GM19468 (cell line): Measurements from ENCODE around the gene BTBD16.

Experiments
- ATAC-seq: cut with Tn5 transposase; IDR thresholded peaks from one replicate; pipeline ENCODE4 v1.9.1; 2021; ENCODE audit warnings: mild to moderate bottlenecking, moderate library complexity, moderate number of reproducible peaks; ENCODE audit not compliant: unreplicated experiment; ENCODE audit errors: extremely low read depth

BTBD16 gene

GRCh38 chr10:122307669-122308416 is 36.7 kb downstream of the BTBD16 start:
- ATAC-seq, result no peak

DNA sequence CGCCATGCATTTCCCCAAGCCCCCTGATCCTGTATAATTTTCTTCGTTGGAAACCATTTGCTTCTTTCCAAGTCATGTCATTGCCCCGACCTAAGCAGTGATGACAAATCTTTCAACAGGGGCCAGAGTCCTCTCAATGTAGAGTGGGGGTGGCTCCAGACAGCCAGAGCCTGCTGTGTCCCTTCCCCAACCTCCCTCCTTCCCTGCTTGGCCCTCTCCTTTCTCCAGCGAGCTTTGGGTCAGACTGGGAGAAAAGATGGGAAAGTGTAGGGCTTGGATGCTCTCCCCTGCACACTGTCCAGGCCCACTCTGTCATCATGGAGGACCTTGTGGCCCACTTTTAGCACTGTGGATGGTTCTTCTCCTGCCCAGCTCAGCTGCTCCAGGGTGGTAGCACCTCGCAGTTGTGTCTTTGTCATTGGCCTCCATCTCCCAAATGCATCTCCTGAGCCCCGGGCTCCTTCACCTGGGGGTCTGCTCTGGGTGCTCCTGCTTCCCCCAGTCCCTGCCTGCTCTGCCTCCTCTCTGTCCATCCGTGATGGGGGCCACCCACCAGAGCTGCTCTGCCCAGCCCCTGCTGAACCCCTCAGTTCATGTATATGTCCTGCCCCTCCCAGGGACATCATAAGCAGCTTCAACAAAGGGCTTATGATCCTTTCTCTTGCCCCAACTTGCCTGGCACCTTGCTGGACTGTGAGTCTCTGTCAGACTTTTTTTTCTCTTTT is 37.5 kb downstream of the BTBD16 start:
- no peak for ATAC-seq

DNA sequence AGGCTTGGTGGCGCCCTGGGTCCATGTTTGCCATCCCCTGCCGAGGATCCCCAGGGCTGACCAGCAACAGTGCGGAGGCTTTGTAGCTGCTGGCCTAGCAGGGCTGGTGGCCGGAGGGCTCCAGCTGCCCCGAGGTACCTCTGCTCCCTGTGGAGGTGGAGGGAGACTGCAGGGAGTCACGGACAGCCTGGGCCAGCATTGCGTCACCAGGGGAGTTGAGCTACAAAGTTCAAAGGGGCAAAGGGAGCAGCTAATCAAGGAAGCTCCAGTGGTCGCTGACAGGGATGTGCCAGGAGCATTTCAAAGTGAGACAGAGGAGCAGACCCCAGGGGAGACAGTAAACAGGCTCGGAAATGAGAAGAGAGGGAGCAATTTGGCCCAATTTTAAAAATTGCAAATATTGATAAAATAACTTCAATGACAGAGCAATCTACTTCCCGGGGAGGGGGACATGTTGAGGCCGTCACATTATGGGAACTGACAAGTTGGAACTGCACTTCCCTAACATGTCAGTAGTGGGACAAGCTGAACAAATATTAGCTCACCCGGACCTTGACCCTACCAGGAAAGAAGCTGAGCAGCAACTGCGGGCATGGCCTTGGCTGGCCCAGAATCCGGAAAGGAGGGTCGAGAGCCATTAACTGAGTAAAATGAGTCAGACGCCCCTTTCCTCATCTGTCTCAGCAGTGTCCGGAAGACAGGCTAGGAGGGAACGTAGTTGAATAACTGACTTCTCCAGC is 39.4 kb downstream of the BTBD16 start:
- ATAC-seq, result no peak

- ATAC-seq, result no peak
These were observed 39.9 kb downstream of the BTBD16 start for GRCh38 chr10:122311051-122311410.

DNA sequence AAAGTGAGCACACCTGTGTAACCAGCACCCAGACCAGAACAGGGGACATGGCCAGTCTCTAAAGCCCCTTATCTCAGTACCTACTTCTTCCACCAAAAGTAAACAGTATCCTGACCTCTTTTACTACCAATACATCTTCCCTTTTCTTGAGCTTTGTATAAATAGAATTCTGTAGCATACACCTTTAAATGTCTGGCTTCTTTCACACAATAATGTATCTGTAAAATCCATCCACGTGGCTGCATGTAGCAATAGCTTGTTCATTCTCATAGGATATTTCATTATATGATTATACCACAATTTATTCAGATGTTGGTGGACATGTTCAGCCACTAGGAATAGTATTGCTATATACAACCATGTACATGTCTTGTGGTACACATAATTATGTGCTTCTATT is 40.6 kb downstream of the BTBD16 start:
- no peak for ATAC-seq

- no peak for ATAC-seq
These were observed 45.3 kb downstream of the BTBD16 start for GRCh38 chr10:122316224-122316884.

DNA sequence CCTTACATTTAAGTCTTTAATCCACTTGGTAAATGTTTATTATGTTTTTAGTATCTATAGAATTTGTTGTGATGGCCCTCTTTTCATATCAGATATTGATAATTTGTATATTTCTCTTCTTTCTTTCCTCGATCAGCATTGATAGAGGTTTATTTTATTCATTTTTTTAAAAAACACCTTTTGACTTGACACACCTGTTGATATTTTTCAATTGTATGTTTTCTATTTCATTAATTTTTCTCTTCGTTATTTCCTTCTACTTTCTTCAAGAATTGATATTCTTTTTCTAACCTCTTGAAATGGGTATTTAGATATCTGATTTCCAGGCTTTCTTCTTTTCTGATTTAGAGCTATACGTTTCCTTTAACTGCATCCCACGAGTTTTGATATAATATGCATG is 50.9 kb downstream of the BTBD16 start:
- ATAC-seq, result no peak

DNA sequence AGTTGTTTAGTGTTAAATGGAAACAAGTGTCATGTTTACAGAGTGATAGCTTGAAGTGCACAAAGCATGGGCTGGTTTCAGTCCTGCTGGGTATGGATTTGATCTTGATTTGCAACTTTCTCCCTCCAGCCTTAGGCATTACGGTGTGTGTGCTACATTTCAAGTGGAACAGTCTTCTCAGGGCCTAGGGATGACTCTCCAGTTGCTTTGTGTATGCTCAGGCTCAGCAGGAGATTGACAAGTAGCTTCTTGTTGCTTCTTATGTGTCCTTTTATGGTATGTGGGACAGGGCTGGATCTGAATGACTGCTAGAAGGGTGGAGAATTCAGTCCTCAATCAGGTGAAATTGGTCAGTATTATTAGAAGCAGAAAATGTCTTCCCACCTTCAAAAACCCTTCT is 52.1 kb downstream of the BTBD16 start:
- ATAC-seq, result no peak

DNA sequence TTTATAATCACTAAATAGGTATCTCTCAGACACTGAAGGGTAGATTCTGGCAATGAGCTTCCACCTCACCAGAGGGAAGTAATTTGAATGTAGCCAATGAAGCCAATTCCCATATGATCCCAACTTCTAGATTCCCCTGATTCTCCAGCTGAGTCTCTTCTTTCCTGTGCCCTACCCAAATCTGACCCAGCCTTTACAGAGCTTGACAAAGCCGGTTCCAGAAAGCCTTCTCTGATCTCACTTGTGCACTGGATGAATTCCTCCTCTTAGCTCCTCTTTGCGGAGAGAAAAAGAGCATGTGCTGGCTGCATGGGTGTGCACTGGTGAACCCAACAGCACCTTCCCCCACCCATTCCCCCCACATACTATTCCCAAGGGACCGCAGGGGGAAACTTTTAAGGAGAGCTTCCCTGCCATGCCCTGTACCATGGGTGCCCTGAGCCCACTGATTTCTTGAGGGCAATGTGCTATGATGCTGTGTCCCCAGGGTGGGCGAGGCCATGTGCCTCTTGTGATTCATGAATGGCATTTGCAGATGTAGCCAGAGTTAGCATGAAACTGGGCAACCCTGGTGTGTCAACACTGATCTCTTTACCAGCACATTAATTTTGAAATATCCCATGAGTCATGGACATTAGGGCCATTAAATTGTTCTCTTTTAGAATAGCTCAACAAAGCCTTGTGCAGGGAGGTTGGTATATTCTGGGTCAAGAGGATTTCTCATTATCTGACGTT is 53.0 kb downstream of the BTBD16 start:
- ATAC-seq, result no peak

- no peak for ATAC-seq
These were observed 54.1 kb downstream of the BTBD16 start for GRCh38 chr10:122325235-122325634.

GRCh38 chr10:122326385-122326784 is 55.3 kb downstream of the BTBD16 start:
- no peak for ATAC-seq

- ATAC-seq, result no peak
These were observed 55.7 kb downstream of the BTBD16 start for GRCh38 chr10:122326806-122327205.

- ATAC-seq, result no peak
These were observed 56.4 kb downstream of the BTBD16 start for GRCh38 chr10:122327237-122328206.

GRCh38 chr10:122328676-122329075 is 57.6 kb downstream of the BTBD16 start:
- ATAC-seq, result no peak

- ATAC-seq, result no peak
These were observed 58.3 kb downstream of the BTBD16 start for GRCh38 chr10:122329416-122329815.

DNA sequence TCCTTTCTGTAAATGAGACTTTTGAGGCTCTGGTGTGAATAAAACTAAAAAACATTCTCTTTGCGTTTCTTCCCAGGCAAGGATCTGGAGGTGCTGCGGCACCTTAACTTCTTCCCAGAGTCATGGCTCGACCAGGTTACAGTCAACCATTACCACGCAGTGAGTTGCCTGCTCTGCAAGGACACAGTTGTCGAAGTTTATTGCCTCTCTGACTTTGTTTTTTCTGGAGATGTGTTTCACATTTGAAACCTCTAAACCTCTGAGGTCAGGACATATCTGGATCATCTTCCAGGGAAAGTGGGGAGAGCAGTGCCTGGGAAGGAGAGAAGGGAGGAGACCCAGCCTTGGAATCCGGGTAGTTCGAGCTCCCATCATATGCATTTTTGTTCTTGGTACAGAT is 60.0 kb downstream of the BTBD16 start:
- ATAC-seq, result no peak

GRCh38 chr10:122331615-122332446 is 60.7 kb downstream of the BTBD16 start:
- ATAC-seq, result no peak

DNA sequence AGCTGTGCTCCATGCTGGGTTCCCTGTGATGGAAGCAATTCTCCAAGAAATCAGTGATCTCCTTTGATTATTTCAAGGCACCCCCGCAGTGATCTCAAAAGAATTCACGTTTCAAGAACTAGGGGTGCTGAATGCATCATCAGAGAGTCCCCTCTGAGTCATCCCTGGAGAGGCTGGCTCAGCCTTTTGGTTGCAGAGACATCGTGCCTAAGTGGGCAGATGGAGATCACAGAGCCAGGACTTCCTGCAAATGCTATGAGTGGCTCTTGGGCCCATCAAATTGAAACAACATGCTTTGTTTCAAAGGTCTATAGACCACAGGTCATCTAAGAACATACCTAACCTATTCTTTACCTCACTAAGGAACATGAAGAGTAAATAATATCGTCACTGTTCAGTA is 61.9 kb downstream of the BTBD16 start:
- no peak for ATAC-seq
